Mesenchymal stem cell (in vitro differentiated cells and primary cell): ENCODE measurements around the gene DSG2.

ENCODE experiments used
- DNase-seq: peaks from one replicate; pipeline ENCODE4 v3.0.0-alpha.2; 2013
- H2AFZ ChIP-seq: one replicate; pipeline ENCODE4 v1.6.1; 2013; ENCODE audit warnings: low read depth, mild to moderate bottlenecking, control low read depth, inconsistent platforms, low read length, moderate library complexity
- H2AK5ac ChIP-seq: 2 replicates; pipeline ENCODE4 v1.6.1; 2013; ENCODE audit warnings: low read length, moderate library complexity, mild to moderate bottlenecking, inconsistent platforms; ENCODE audit not compliant: severe bottlenecking
- H2BK120ac ChIP-seq: one replicate; pipeline ENCODE4 v1.6.1; 2013; ENCODE audit warnings: low read depth, mild to moderate bottlenecking, inconsistent platforms, low read length, moderate library complexity
- H2BK12ac ChIP-seq, 2 experiments: one replicate each; pipeline ENCODE4 v1.6.1; 2013; ENCODE audit warnings: inconsistent platforms in 2 of 2, low read length in 2 of 2, mild to moderate bottlenecking in 2 of 2, moderate library complexity in 2 of 2, control low read depth in 1 of 2
- H2BK15ac ChIP-seq: one replicate; pipeline ENCODE4 v1.6.1; 2013; ENCODE audit warnings: mild to moderate bottlenecking, low read depth, inconsistent platforms; ENCODE audit not compliant: poor library complexity, severe bottlenecking
- H2BK5ac ChIP-seq: 2 replicates; pipeline ENCODE4 v1.6.1; 2013; ENCODE audit warnings: low read depth, mild to moderate bottlenecking, low read length, control low read depth, inconsistent platforms; ENCODE audit not compliant: poor library complexity, severe bottlenecking
- H3K14ac ChIP-seq, 2 experiments: one replicate each; pipeline ENCODE4 v1.6.1; 2013; ENCODE audit warnings: inconsistent platforms in 2 of 2, low read length in 2 of 2, control low read depth in 1 of 2, mild to moderate bottlenecking in 1 of 2, moderate library complexity in 1 of 2
- H3K18ac ChIP-seq, 2 experiments: one replicate each; pipeline ENCODE4 v1.6.1; 2013; ENCODE audit warnings: inconsistent platforms in 2 of 2, low read length in 2 of 2, control low read depth in 1 of 2, low read depth in 1 of 2, mild to moderate bottlenecking in 1 of 2
- H3K23ac ChIP-seq, 2 experiments: one replicate each; pipeline ENCODE4 v1.6.1; 2013; ENCODE audit warnings: inconsistent platforms in 2 of 2, low read length in 2 of 2, mild to moderate bottlenecking in 2 of 2, moderate library complexity in 2 of 2, control low read depth in 1 of 2
- H3K27ac ChIP-seq: 2 replicates; pipeline ENCODE4 v1.5.1; 2013; ENCODE audit warnings: mild to moderate bottlenecking, moderate library complexity, low read length, control low read depth, inconsistent platforms; ENCODE audit not compliant: poor library complexity, severe bottlenecking
- H3K27me3 ChIP-seq, 2 experiments: 2 replicates each; pipeline versions ENCODE4 v1.6.1 to v1.7.0; 2013; ENCODE audit warnings: low read length in 2 of 2, mild to moderate bottlenecking in 2 of 2, moderate library complexity in 2 of 2, control low read depth in 1 of 2, inconsistent platforms in 1 of 2; ENCODE audit not compliant: control insufficient read depth in 1 of 2, insufficient read depth in 1 of 2
- H3K36me3 ChIP-seq, 2 experiments: 2 replicates each; pipeline versions ENCODE4 v1.6.1 to v1.7.0; 2013; ENCODE audit warnings: low read length in 2 of 2, control low read depth in 1 of 2, inconsistent platforms in 1 of 2, low read depth in 1 of 2, mild to moderate bottlenecking in 1 of 2; ENCODE audit not compliant: insufficient read depth in 2 of 2, control insufficient read depth in 1 of 2
- H3K4ac ChIP-seq, 2 experiments: one replicate each; pipeline ENCODE4 v1.6.1; 2013; ENCODE audit warnings: inconsistent platforms in 2 of 2, low read length in 2 of 2, mild to moderate bottlenecking in 2 of 2, moderate library complexity in 2 of 2, control low read depth in 1 of 2, low read depth in 1 of 2
- H3K4me1 ChIP-seq: 2 replicates; pipeline ENCODE4 v1.6.1; 2013; ENCODE audit warnings: low read depth, low read length, control low read depth; ENCODE audit not compliant: control insufficient read depth, insufficient read depth
- H3K4me2 ChIP-seq: 2 replicates; pipeline ENCODE4 v1.6.1; 2013; ENCODE audit warnings: low read length, mild to moderate bottlenecking, inconsistent platforms; ENCODE audit not compliant: poor library complexity, severe bottlenecking
- H3K4me3 ChIP-seq, 2 experiments: 2 replicates each; pipeline versions ENCODE4 v1.5.1 to v1.7.0; 2013; ENCODE audit warnings: low read length in 2 of 2, mild to moderate bottlenecking in 2 of 2, control low read depth in 1 of 2, low read depth in 1 of 2; ENCODE audit not compliant: insufficient read depth in 1 of 2
- H3K79me1 ChIP-seq: replicated peaks from 2 replicates; pipeline ENCODE4 v1.6.1; 2013; ENCODE audit warnings: mild to moderate bottlenecking, control low read depth, low read length, inconsistent platforms; ENCODE audit not compliant: poor library complexity, severe bottlenecking
- H3K9ac ChIP-seq: 2 replicates; pipeline ENCODE4 v1.7.0; 2013; ENCODE audit warnings: mild to moderate bottlenecking, low read length, moderate library complexity
- H3K9me3 ChIP-seq: 2 replicates; pipeline ENCODE4 v1.7.0; 2013; ENCODE audit warnings: mild to moderate bottlenecking, low read length; ENCODE audit not compliant: control insufficient read depth
- H4K8ac ChIP-seq: one replicate; pipeline ENCODE4 v1.6.1; 2013; ENCODE audit warnings: inconsistent platforms, mild to moderate bottlenecking, low read length, moderate library complexity
- H4K91ac ChIP-seq: one replicate; pipeline ENCODE4 v1.6.1; 2013; ENCODE audit warnings: mild to moderate bottlenecking, low read length, inconsistent platforms
- WGBS: methylation state at CpG from one replicate; pipeline ENCODE4 v1.1.7; 2013; ENCODE audit warnings: mixed read lengths; 5-methylcytosine and 5-hydroxymethylcytosine counted together

The DSG2 gene

DNA sequence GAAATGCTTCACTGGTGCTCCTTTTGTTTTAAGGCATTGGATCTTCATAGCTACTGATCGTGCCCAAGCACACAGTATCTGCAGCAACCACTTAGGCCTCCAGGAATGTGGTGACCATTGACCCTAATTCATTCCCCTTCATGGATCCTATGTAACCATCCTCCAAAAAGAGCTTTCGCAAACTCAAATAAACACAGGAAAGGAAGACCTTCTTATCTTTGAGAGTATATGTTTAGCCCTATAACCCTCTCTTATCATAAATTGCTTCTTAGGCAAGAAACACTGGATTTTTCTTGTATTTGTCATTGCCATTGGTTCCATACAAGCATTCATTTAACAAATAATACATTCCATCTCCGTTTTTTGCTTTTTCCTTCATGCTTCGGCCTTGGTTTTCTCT is 89.6 kb downstream of the DSG2 start:
- Histone ChIP-seq H3K9me3 (no peaks in the 10 kb centered on the region), H3K4me2 (no peak overlapping the region), H2BK12ac (no peak overlapping the region), H3K79me1 (no peaks in the 10 kb centered on the region), H2BK120ac (no peak overlapping the region), H3K14ac (no peak overlapping the region), H3K4me1 (peaks cover 2% of the 10 kb centered on the region), H4K8ac (no peak overlapping the region), H2AFZ (no peak overlapping the region), H3K27me3 (no peaks in the 10 kb centered on the region), H3K27ac (no peak overlapping the region), H3K18ac (no peak overlapping the region), H2AK5ac (no peak overlapping the region), H3K9ac (no peak overlapping the region), H2BK15ac (no peak overlapping the region), H3K23ac (no peak overlapping the region), H3K4ac (no peak overlapping the region), H3K4me3 (no peak overlapping the region), H3K36me3 (no peaks in the 10 kb centered on the region), H4K91ac (no peak overlapping the region), H2BK5ac (no peak overlapping the region)
- DNase-seq: peak; percentile 47
- WGBS: 18% methylated on average over 4 of the region's 4 CpGs

DNA sequence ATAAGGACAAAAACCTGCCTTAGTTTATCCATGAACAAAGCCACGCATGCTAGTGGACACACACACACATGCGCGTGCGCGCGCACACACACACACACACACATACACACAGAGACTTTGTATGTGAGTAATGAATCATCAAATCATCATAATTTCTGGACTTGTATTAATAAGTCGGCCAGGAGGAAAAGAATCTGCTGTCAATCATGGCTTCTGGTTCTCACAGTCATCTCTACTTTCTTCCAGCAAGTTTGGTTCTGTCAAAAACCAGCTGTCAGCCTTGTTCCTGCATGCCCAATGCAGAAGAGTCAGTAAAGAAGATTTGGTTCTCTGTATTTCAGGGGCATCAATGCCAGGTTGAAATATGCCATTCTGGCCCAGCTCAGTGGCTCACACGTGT is 92.6 kb downstream of the DSG2 start:
- no peak overlapping the region for H3K4me3 ChIP-seq
- no peak for DNase-seq
- H2BK5ac ChIP-seq: no peak overlapping the region
- no peaks in the 10 kb centered on the region for H3K36me3 ChIP-seq
- WGBS: 74% methylated on average over 3 of the region's 8 CpGs
- H2BK15ac ChIP-seq: no peak overlapping the region
- H3K18ac ChIP-seq: no peak overlapping the region
- H3K4me1 ChIP-seq: peaks cover 3% of the 10 kb centered on the region
- H4K91ac ChIP-seq: no peak overlapping the region
- no peak overlapping the region for H3K23ac ChIP-seq
- peaks cover 0 to 8% of the 10 kb centered on the region in 2 experiments for H3K27me3 ChIP-seq
- no peak overlapping the region for H2BK12ac ChIP-seq
- no peaks in the 10 kb centered on the region for H3K9me3 ChIP-seq
- H3K14ac ChIP-seq: no peak overlapping the region
- H2BK120ac ChIP-seq: no peak overlapping the region
- H2AK5ac ChIP-seq: no peak overlapping the region
- H3K4ac ChIP-seq: no peak overlapping the region
- H4K8ac ChIP-seq: no peak overlapping the region
- no peak overlapping the region for H3K4me2 ChIP-seq
- H2AFZ ChIP-seq: no peak overlapping the region
- H3K9ac ChIP-seq: no peak overlapping the region
- H3K79me1 ChIP-seq: no peaks in the 10 kb centered on the region
- H3K27ac ChIP-seq: no peak overlapping the region

GRCh38 chr18:31591113-31591512 is 93.1 kb downstream of the DSG2 start:
- Histone ChIP-seq H4K91ac (no peak overlapping the region), H2BK120ac (no peak overlapping the region), H3K36me3 (no peaks in the 10 kb centered on the region), H3K9ac (no peak overlapping the region), H3K4ac (no peak overlapping the region), H3K4me2 (no peak overlapping the region), H3K18ac (no peak overlapping the region), H2AFZ (no peak overlapping the region), H3K27me3 (peaks cover 0 to 8% of the 10 kb centered on the region in 2 experiments), H3K14ac (no peak overlapping the region), H2BK12ac (no peak overlapping the region), H3K79me1 (no peaks in the 10 kb centered on the region), H3K4me1 (peaks cover 3% of the 10 kb centered on the region), H3K9me3 (no peaks in the 10 kb centered on the region), H2BK15ac (no peak overlapping the region), H3K27ac (no peak overlapping the region), H2BK5ac (no peak overlapping the region), H3K23ac (no peak overlapping the region), H2AK5ac (no peak overlapping the region), H4K8ac (no peak overlapping the region), H3K4me3 (no peak overlapping the region)
- WGBS: 87% methylated on average over 2 of the region's 2 CpGs
- DNase-seq: no peak

DNA sequence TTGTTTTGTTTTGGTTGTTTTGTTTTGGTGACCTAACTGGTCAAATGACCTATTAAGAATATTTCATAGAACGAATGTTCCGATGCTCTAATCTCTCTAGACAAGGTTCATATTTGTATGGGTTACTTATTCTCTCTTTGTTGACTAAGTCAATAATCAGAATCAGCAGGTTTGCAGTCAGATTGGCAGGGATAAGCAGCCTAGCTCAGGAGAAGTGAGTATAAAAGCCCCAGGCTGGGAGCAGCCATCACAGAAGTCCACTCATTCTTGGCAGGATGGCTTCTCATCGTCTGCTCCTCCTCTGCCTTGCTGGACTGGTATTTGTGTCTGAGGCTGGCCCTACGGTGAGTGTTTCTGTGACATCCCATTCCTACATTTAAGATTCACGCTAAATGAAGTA is 93.7 kb downstream of the DSG2 start, which contains the start of gene TTR:
Gene TTR, plus strand, starts transcription at position 250 of the 400 bp plus-strand sequence. Its CDS starts 26 bp downstream, at position 276.
- Histone ChIP-seq H2BK12ac (no peak within 1 kb of the TSS), H3K4me3 (no peak within 1 kb of the TSS), H4K8ac (no peak within 1 kb of the TSS), H2AK5ac (no peak within 1 kb of the TSS), H3K27me3 (peaks cover 0 to 8% of the 10 kb centered on the region in 2 experiments), H3K9ac (no peak within 1 kb of the TSS), H3K36me3 (no peaks in the 10 kb centered on the region), H2BK15ac (no peak within 1 kb of the TSS), H3K79me1 (no peaks in the 10 kb centered on the region), H4K91ac (no peak within 1 kb of the TSS), H2BK5ac (no peak within 1 kb of the TSS), H3K4me2 (no peak within 1 kb of the TSS), H3K18ac (peak within 1 kb of the TSS in 1 of 2 experiments; percentile 50), H3K4me1 (peaks cover 6% of the 10 kb centered on the region), H2AFZ (no peak within 1 kb of the TSS), H3K27ac (no peak within 1 kb of the TSS), H2BK120ac (no peak within 1 kb of the TSS), H3K4ac (no peak within 1 kb of the TSS), H3K23ac (no peak within 1 kb of the TSS), H3K14ac (no peak within 1 kb of the TSS), H3K9me3 (no peaks in the 10 kb centered on the region)
- WGBS: 87% methylated on average over 2 of the region's 5 CpGs
- DNase-seq: no peak
